HG02588 (cell line): ENCODE data around the gene HSD17B3.
"Not testable (repeated sequence)": the region's sequence is repeated elsewhere in the genome, so short reads cannot be mapped to it uniquely, and the experiment has no call there.

Source experiments
- ATAC-seq: cut with Tn5 transposase; IDR thresholded peaks from one replicate; pipeline ENCODE4 v1.9.1; 2021; ENCODE audit warnings: mild to moderate bottlenecking, moderate library complexity; ENCODE audit not compliant: unreplicated experiment

The HSD17B3 gene

DNA sequence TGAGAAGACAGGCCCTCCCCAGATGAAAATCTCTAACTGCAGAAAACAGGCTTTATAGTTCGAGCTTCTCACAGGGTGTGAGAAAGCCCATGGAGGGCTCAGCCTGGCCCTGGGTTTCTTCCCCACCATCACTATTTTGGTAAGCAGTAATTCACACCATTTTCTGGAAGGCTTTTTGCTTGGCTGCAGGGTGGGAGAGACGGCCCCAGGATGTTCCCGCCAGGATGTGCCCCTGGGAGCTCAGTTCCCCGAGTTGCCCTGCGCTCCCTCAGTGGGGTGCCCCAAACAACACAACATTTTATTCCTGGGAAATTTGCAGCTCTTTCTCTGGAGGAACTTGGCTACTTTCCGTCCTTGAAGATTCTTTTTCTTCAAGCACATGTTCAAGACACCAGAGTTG, 100.8 kb downstream of the HSD17B3 start:
- ATAC-seq, result no peak

GRCh38 chr9:96199006-96199405, 103.0 kb downstream of the HSD17B3 start:
- ATAC-seq, result no peak

- ATAC-seq, result no peak
Observed at GRCh38 chr9:96195541-96195940, 106.4 kb downstream of the HSD17B3 start.

GRCh38 chr9:96193236-96193755, 108.7 kb downstream of the HSD17B3 start:
- no peak for ATAC-seq

DNA sequence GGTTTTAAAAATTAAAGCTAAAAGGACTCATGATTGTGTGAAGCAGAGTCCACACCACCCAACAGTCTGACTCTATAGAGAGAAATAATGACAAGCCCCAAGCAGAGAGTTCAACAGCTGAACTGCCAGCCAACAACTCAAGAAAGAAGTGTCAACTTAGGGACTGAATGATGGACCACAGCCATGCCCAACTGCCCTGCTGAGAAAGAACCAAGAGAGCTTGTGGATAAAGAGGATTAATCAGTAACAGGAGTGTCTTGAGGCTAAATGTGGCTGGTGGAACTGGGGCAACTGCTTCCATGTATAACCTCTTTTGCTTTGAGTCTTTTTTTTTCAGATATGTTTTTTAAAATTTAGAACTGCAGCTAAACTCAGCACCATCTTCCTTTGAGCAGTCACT, 109.3 kb downstream of the HSD17B3 start:
- ATAC-seq, result no peak

GRCh38 chr9:96189995-96190394, 112.0 kb downstream of the HSD17B3 start:
- ATAC-seq, result no peak

GRCh38 chr9:96189581-96189980, 112.4 kb downstream of the HSD17B3 start:
- not testable (repeated sequence) for ATAC-seq

DNA sequence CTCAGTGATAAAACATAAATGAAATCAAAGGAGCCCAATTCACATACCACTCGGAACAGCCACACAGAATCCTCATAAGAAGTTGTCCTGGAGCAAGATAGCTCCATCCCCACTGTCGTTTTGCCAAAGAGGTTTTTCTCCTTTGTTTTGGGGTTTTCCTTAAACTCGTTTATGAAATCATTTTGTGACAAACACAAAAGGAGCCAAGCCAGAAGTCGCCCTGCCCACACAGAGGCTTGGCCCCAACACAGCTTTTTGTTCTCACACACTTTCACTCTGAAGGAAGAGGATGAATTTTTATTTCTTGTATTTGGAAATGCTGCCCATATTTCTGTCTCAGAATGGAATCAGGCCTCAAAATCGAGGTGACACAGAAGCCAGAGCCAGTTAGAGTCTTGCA, 113.4 kb downstream of the HSD17B3 start:
- ATAC-seq, result no peak

DNA sequence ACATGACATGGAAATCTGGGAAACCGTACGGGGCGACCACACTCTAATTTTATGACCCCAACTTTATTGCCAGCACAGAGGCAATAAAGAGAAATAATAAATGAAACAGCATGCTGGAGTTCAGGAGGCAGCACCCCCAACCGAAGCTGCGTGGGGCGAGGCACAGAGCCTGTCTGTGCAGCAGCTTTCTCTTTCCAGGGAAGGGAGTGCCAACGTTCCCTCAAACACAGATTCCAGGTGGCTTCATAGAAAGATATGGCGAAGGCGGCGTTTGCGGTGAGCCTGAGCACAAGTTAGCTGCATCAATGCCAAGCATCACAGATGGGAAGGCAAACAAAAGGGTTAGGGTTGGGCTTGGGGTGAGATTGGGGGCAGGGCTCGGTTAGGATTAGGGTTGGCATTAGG, 114.8 kb downstream of the HSD17B3 start:
- no peak for ATAC-seq

- ATAC-seq, result no peak
Observed at GRCh38 chr9:96186591-96187011, 115.4 kb downstream of the HSD17B3 start.

GRCh38 chr9:96185518-96186156, 116.3 kb downstream of the HSD17B3 start:
- no peak for ATAC-seq
